ENCODE data around the gene ALG9.

ALG9 gene

DNA sequence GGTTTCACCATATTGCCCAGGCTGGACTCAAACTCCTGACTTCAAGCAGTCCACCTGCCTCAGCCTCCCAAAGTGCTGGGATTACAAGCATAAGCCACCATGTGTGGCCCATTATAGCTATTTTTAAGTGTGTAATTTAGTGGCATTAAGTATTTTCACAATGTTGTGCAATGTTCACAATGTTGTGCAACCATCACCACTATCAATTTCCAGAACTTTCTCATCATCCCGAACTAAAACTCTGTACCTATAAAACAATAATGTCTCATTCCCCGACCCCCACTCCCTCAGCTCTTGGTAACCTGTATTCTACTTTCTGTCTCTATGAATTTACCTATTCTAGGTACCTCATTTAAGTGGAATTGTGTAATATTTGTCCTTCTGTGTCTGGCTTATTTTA lies 15.5 kb upstream of the ALG9 start:
- ChIA-PET CTCF (interaction anchor here (0.6 kb wide), 1 partner anchor 49 kb away, joined by 4 read pairs; no protein-coding TSS in a partner anchor), POLR2A (interaction anchor here (0.8 kb wide), 1 partner anchor 15 kb away, joined by 3 read pairs; the partner anchor contains the start of gene ALG9)
- Histone ChIP-seq H3K36me3 (ENCODE audit: control insufficient read depth in 2 of 2, insufficient read depth in 1 of 2, low read length in 2 of 2) (no peaks in the 10 kb centered on the region), H3K4me3 (ENCODE audit: low read depth, low read length) (no peak overlapping the region), H3K27ac (ENCODE audit: extremely low read depth, low read depth, low read length) (no peak overlapping the region), H3K9me3 (ENCODE audit: control insufficient read depth, insufficient read depth, low read depth, low read length) (no peaks in the 10 kb centered on the region), H3K4me1 (ENCODE audit: control insufficient read depth, insufficient read depth, low read length) (no peaks in the 10 kb centered on the region)
- TF ChIP-seq ZNF791 (tag by site-specific recombination; IDR thresholded peaks at IDR 0.05): no peak
- no peak for TF ChIP-seq GLIS1 (tag by site-specific recombination; IDR thresholded peaks at IDR 0.05)
- TF ChIP-seq ZNF311 (tag by site-specific recombination; IDR thresholded peaks at IDR 0.05; ENCODE audit: borderline replicate concordance): no peak
- TF ChIP-seq ZNF549 (tag by site-specific recombination; IDR thresholded peaks at IDR 0.05): no peak
- TF ChIP-seq ZNF248 (tag by site-specific recombination; IDR thresholded peaks at IDR 0.05): no peak
- no peak for TF ChIP-seq ZNF223 (tag by site-specific recombination; IDR thresholded peaks at IDR 0.05)
- no peak for TF ChIP-seq ZNF596 (tag by site-specific recombination; IDR thresholded peaks at IDR 0.05)
- TF ChIP-seq ZNF2 (tag by site-specific recombination; IDR thresholded peaks at IDR 0.05): no peak
- TF ChIP-seq HIC1 (tag by site-specific recombination; IDR thresholded peaks at IDR 0.05): no peak
- TF ChIP-seq ZNF449 (tag by site-specific recombination; IDR thresholded peaks at IDR 0.05): no peak
- no peak for TF ChIP-seq GLI4 (tag by site-specific recombination; IDR thresholded peaks at IDR 0.05)
- no peak for TF ChIP-seq SP7 (tag by site-specific recombination; IDR thresholded peaks at IDR 0.05)
- TF ChIP-seq ZFP37 (tag by site-specific recombination; IDR thresholded peaks at IDR 0.05): no peak
- no peak for TF ChIP-seq KLF9 (tag by site-specific recombination; IDR thresholded peaks at IDR 0.05; ENCODE audit: low read depth)

DNA sequence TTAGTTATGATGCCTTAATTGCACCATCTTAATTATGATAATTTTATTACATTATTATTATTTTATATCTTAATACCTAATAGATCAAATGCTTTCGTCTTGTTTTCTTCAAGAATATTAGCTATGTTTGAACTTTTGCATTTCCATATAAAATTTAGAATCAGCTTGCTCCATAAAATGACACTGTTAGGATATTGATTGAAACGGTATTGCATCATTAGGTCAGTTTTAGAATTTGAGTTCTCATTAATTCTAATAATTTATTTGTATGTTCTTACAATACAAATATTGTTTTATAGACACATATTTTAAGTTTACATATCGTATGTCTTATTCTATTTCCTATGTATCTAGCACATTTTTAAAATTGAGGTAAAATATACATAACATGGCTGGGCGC lies 14.7 kb upstream of the ALG9 start:
- no peaks in the 10 kb centered on the region for H3K36me3 ChIP-seq (ENCODE audit: control insufficient read depth in 2 of 2, insufficient read depth in 1 of 2, low read length in 2 of 2)
- H3K4me1 ChIP-seq (ENCODE audit: control insufficient read depth, insufficient read depth, low read length): no peaks in the 10 kb centered on the region
- no peak overlapping the region for H3K27ac ChIP-seq (ENCODE audit: extremely low read depth, low read depth, low read length)
- ChIA-PET POLR2A (interaction anchor here (0.6 kb wide), 1 partner anchor 64 kb away, joined by 5 read pairs; no protein-coding TSS in a partner anchor), CTCF (no interaction called here)
- H3K4me3 ChIP-seq (ENCODE audit: low read depth, low read length): no peak overlapping the region
- H3K9me3 ChIP-seq (ENCODE audit: control insufficient read depth, insufficient read depth, low read depth, low read length): no peaks in the 10 kb centered on the region
- TF ChIP-seq ZNF394 (tag by site-specific recombination; IDR thresholded peaks at IDR 0.05; ENCODE audit: borderline replicate concordance) (no peak), ZNF670 (tag by site-specific recombination; IDR thresholded peaks at IDR 0.05; ENCODE audit: low read depth) (no peak), PBX3 (CRISPR knock-in tag; IDR thresholded peaks at IDR 0.05) (no peak), ELK4 (IDR thresholded peaks at IDR 0.05; ENCODE audit: borderline replicate concordance, low read depth, low read length) (no peak), ZNF155 (tag by site-specific recombination; IDR thresholded peaks at IDR 0.05) (no peak), SP7 (tag by site-specific recombination; IDR thresholded peaks at IDR 0.05) (no peak), ZNF37A (tag by site-specific recombination; IDR thresholded peaks at IDR 0.05) (no peak), ZNF157 (tag by site-specific recombination; IDR thresholded peaks at IDR 0.05) (no peak), ZNF132 (tag by site-specific recombination; IDR thresholded peaks at IDR 0.05; ENCODE audit: borderline replicate concordance) (no peak), ZNF785 (tag by site-specific recombination; IDR thresholded peaks at IDR 0.05) (no peak), ZBTB8A (tag by site-specific recombination; IDR thresholded peaks at IDR 0.05) (no peak), ZNF138 (tag by site-specific recombination; IDR thresholded peaks at IDR 0.05; ENCODE audit: borderline replicate concordance) (no peak), ZNF514 (tag by site-specific recombination; IDR thresholded peaks at IDR 0.05) (no peak), FEZF1 (tag by site-specific recombination; IDR thresholded peaks at IDR 0.05) (no peak)
- TF ChIP-seq, protein P1, sequence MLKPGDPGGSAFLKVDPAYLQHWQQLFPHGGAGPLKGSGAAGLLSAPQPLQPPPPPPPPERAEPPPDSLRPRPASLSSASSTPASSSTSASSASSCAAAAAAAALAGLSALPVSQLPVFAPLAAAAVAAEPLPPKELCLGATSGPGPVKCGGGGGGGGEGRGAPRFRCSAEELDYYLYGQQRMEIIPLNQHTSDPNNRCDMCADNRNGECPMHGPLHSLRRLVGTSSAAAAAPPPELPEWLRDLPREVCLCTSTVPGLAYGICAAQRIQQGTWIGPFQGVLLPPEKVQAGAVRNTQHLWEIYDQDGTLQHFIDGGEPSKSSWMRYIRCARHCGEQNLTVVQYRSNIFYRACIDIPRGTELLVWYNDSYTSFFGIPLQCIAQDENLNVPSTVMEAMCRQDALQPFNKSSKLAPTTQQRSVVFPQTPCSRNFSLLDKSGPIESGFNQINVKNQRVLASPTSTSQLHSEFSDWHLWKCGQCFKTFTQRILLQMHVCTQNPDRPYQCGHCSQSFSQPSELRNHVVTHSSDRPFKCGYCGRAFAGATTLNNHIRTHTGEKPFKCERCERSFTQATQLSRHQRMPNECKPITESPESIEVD (tag by site-specific recombination; IDR thresholded peaks at IDR 0.05): no peak

All from HEK293 (cell line).